K562 (cell line): ENCODE measurements around the gene SLC35B1. TPM values are rescaled to one million over a fixed set of nuclear protein-coding genes. Genes with fewer than 3 reads are reported as not detected.

Experiments
- CEBPZ ChIP-seq: fragments of 150-350 bp; IDR thresholded peaks from 2 replicates; pipeline ENCODE4 v1.6.1; 2014; ENCODE audit warnings: low read depth, mild to moderate bottlenecking, low read length, borderline replicate concordance
- CHAMP1 ChIP-seq: fragments of 450-650 bp; IDR thresholded peaks from 2 replicates; pipeline ENCODE4 v1.6.1; 2016; ENCODE audit warnings: mild to moderate bottlenecking
- DDX20 ChIP-seq: fragments of 450-650 bp; IDR thresholded peaks from 2 replicates; pipeline ENCODE4 v1.6.1; 2016; ENCODE audit warnings: missing genetic modification characterization, low read depth, mild to moderate bottlenecking, missing compliant biosample characterization, moderate library complexity
- POU5F1 ChIP-seq: fragments of 150-350 bp; IDR thresholded peaks from 2 replicates; pipeline ENCODE4 v1.6.1; 2014; ENCODE audit warnings: borderline replicate concordance, low read length, low read depth, mild to moderate bottlenecking; ENCODE audit not compliant: partially characterized antibody
- PURB ChIP-seq: sonication (generic); formaldehyde crosslinking; IDR thresholded peaks from 2 replicates; pipeline ENCODE4 v1.9.0; 2021; ENCODE audit warnings: low read depth, mild to moderate bottlenecking, missing genetic modification reagents
- SLC30A9 ChIP-seq: fragments of 250-450 bp; sonication (Bioruptor Pico); IDR thresholded peaks from 2 replicates; pipeline ENCODE4 v1.8.0; 2022; ENCODE audit warnings: mild to moderate bottlenecking, moderate library complexity
- SNIP1 ChIP-seq: fragments of 450-650 bp; IDR thresholded peaks from 2 replicates; pipeline ENCODE4 v1.7.1; 2017; ENCODE audit warnings: low read depth, mild to moderate bottlenecking
- STAT5B ChIP-seq: fragments of 250-450 bp; sonication (Bioruptor Pico); IDR thresholded peaks from 2 replicates; pipeline ENCODE4 v1.8.0; 2021; ENCODE audit warnings: mild to moderate bottlenecking, inconsistent platforms
- ZBTB11 ChIP-seq, 3 experiments: fragments of 200-800 bp in 1 of 3; fragments of 250-450 bp in 1 of 3; fragments of 450-650 bp in 1 of 3; sonication (Bioruptor Pico) in 1 of 3; sonication (Bioruptor generic) in 1 of 3; formaldehyde crosslinking in 1 of 3; IDR thresholded peaks; 2 replicates each; pipeline versions ENCODE4 v1.6.1 to v1.8.0; 2016 to 2022; ENCODE audit warnings: mild to moderate bottlenecking in 2 of 3, missing genetic modification characterization in 2 of 3, missing compliant biosample characterization in 1 of 3, moderate library complexity in 1 of 3
- ZFP1 ChIP-seq: fragments of 450-650 bp; formaldehyde crosslinking; IDR thresholded peaks from 2 replicates; pipeline ENCODE4 v1.4.0; 2020; ENCODE audit warnings: mild to moderate bottlenecking, mixed read lengths
- ZNF197 ChIP-seq: fragments of 200-800 bp; sonication (Bioruptor generic); IDR thresholded peaks from 2 replicates; pipeline ENCODE4 v1.6.1; 2016; ENCODE audit warnings: low read depth, missing genetic modification characterization, missing compliant biosample characterization
- ZNF583 ChIP-seq: fragments of 250-450 bp; sonication (Bioruptor Pico); IDR thresholded peaks from 2 replicates; pipeline ENCODE4 v1.4.0; 2020
- polyA plus RNA-seq, 8 experiments: library from polyadenylated mRNA; depleted of rRNA in 4 of 8; stranded (reverse) in 5 of 8; unstranded in 3 of 8; fragments of >200 nt; fragmentation: Nextera tagmentation in 2 of 8; fragmentation: Illumina TruSeq in 1 of 8; extraction: Ambion mirVana in 2 of 8; extraction: Trizol in 1 of 8; gene quantifications; 2 replicates each; pipeline versions ENCODE4 v1.2.1 to v1.2.3, GENCODE V29; 2011 to 2014; ENCODE audit warnings: inconsistent platforms in 1 of 8, missing spikeins in 1 of 8
- total RNA-seq, 7 experiments: library from RNA; depleted of rRNA in 6 of 7; stranded (reverse); fragments of >200 nt in 6 of 7; fragmentation: Illumina TruSeq in 2 of 7; extraction: Trizol in 2 of 7; gene quantifications; 2 replicates each; pipeline versions ENCODE4 v1.2.1 to v1.2.3, GENCODE V29; 2011 to 2021; ENCODE audit warnings: low replicate concordance in 1 of 7

The SLC35B1 gene
- total and polyA plus RNA-seq, 9 of the 15 experiments (the other 6 are each of a cell fraction or from before 2014, with no cell fraction given): 51.4 to 87.9 (median 66.3) TPM

- TF ChIP-seq ZBTB11 (CRISPR knock-in tag; IDR thresholded peaks at IDR 0.05) (peak in 1 of 3 experiments; percentile 93; a peak in 2 of 6 replicates), CHAMP1 (peak; percentile 99), ZNF583 (CRISPR knock-in tag) (peak; percentile 94), POU5F1 (no peak), DDX20 (peak; percentile 72; the same call in 1 of the 2 replicates), ZNF197 (CRISPR knock-in tag) (peak; percentile 98), SNIP1 (0 out of 2 replicates have a peak, but pooled peaks have one; percentile 35), CEBPZ (no peak), SLC30A9 (CRISPR knock-in tag) (no peak), STAT5B (CRISPR knock-in tag) (no peak), PURB (CRISPR knock-in tag) (no peak), ZFP1 (CRISPR knock-in tag) (no peak)
Measured at GRCh38 chr17:49739641-49740271, 32.0 kb upstream of the SLC35B1 start (continued).
